GM21717 (cell line): ENCODE measurements around the gene SYNE1.

Experiments
- ATAC-seq: cut with Tn5 transposase; IDR thresholded peaks from one replicate; pipeline ENCODE4 v1.9.1; 2021; ENCODE audit warnings: mild to moderate bottlenecking, moderate library complexity; ENCODE audit not compliant: unreplicated experiment

SYNE1 gene

DNA sequence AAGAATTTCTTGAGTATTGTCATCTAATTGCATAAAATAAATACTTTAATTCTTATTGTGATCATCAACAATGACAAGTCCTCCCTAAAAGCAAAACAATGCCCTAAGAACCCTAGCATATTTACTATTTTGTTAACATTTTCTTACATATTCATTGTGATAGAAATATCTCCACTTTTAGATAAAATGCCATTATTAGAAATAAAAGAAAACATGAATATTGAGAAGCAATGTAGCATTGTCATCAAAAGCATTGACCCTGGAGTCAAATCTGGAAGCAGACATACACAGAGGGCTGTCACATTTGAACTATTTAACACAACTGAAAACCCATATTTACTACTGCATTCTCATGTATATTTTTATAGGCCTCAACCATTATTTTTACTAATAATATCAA, 257.7 kb downstream of the SYNE1 start:
- ATAC-seq, result no peak

DNA sequence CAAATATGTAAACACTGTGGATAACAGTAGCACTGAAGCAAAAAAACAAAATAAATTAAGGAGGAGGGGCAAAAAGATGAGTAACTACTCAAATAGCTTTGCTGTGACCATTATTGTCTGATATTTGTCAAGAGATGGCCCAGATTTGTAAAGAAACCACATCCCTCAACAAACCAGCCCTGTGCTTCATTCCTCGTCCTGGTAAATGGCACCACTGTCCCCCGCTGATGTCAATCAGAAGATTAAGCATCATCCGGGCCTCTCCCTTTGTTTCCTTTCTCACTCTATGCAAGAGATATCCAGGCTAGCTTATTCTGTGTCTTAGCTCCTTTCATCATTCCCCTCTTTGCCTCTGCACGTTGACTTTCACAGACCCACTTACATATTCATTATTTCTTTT, 259.0 kb downstream of the SYNE1 start:
- no peak for ATAC-seq

DNA sequence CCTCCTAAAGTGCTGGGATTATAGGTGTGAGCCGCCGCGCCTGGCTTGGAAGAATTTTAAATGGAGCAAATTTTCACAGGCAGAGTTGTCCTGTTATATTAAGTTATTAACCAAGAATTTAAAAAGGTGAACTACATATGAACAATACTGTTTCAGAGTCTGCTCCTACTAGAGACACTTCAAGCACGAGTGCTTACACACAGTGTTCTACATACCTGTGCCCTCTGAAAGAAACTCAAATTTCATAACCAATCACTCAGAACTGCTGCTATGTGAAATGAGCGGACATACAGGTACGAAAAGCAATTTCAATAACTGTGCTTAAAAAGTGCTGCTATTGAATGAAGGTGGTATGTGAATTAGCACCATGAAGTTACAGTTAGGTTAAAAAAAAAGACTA, 262.0 kb downstream of the SYNE1 start:
- ATAC-seq, result no peak

DNA sequence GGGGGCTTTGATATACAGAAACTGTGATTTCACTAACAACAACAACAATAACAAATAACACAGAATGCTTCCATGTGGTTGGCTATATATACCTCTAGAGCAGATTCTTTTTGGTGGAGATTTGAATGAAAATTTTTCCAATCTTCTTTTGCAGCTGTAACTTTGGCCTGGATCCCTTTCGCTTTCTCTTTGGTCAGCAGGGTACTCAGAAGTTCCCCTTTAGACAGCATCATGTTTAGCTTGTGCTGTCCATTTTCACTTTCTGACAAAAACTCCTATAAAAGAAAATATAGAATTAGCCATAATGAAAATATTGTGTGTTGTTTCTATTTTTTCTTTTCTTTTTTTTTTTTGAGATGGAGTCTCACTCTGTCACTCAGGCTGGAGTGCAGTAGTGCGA, 264.2 kb downstream of the SYNE1 start:
- peak; percentile 58 for ATAC-seq

DNA sequence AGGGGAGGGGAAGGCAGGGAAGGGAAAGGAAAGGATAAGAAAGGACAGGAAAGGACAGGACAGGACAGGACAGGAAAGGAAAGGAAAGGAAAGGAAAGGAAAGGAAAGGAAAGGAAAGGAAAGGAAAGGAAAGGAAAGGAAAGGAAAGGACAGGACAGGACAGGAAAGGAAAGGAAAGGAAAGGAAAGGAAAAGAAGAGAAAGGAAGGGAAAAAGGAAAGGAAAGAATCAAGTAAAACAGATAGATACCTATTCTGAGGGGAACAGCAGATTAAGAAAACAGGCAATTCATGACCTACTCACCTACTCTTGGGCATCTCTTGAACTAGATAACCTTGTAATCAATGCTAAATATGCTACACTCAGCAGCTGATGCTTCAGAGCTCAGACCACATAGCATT, 265.4 kb downstream of the SYNE1 start:
- no peak for ATAC-seq

DNA sequence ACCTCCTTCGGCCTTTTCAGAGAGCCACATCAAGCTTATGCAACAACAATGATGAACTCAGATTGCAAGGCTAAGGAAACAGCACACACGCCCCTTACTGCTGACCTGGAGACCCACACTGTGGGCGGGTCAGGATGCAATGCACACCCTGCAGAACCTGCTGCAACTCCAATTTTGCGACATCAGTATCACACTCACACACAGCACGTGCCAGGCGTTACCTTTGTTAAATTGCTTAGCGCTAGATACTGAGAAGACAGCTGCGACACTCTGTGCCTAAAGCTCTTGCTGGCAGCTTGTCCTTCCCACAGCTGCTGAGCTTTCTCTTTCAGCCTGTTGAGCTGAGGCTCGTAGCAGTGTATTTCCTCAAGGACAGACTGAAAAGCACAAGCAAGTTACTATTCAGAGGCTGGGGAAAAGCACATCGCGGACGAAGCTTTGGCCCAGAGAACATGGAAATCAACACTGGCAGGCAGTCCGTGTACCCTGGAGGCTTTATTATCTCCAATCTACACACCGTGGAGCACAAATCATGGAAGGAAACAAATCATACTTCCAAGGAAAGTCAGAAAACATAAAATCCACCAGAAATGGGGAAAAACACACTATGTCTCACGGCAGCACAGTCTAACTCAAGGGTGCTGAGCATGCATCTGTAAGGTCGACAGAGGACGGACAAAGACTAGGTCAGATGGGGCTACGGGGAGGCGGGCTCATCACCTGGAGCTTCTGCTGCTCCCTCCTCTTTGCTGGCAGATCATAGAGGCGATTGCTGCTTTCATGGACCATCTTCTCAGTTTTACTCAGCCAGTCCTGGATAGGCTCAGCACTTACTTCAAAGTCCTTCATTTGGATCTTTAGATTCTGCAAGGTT, 268.2 kb downstream of the SYNE1 start:
- ATAC-seq, result no peak

DNA sequence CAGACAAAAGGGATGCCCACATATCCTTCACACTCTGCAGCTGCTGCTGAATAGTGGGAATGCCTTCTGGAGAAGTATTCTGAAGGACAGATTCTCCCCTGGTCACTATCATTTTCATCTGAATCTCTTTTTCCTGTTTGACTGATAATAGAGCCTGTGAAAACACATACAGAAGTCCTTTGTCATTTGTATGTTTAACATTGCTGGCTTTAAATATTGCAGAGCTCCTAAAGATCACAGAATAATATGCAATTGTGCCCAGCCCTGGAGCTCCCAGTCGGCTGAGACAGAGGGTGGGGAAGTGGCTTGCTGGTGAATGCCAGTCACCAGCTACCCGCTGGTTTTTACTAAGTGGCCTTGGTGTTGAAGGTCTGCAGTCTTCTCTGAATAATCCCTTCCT, 272.3 kb downstream of the SYNE1 start:
- ATAC-seq, result no peak

DNA sequence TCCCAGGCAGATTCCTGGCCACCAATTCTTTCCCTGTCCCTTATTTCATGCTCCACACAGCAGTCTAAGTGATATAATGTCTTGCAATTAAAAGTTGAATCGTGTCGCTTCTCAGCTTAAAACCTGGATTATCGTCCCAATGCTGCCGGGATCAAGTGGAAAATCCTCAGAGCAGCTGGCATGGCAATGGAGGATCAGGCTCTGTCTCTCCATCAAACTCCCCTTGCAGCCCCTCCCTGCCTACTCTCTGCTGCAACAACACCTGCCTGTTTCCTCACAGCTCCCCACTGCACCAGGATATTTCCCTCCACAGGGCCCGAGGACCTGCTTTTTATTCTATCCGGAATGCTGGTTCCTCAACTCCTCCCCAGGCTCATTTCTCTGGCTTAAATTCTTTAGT, 277.1 kb downstream of the SYNE1 start:
- ATAC-seq, result no peak

DNA sequence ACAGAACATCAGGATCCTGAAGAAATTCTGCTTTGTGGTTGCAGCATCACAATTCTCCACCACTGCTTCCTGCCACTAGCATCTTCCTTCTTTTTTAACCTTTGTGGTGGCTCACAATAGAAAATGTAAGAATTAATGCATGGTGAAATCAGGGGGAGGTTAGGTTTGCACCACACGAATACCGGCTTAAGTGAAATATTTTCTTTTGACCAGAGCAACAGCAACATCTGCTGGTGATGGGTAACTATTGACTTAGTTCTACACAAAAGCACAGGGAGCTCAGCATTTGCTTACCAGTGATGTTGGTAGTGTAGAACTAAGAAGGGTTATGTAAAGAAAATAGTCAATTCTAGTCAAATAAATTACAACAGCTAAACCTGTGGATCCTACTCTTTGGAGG, 280.5 kb downstream of the SYNE1 start:
- peak; percentile 62 for ATAC-seq

DNA sequence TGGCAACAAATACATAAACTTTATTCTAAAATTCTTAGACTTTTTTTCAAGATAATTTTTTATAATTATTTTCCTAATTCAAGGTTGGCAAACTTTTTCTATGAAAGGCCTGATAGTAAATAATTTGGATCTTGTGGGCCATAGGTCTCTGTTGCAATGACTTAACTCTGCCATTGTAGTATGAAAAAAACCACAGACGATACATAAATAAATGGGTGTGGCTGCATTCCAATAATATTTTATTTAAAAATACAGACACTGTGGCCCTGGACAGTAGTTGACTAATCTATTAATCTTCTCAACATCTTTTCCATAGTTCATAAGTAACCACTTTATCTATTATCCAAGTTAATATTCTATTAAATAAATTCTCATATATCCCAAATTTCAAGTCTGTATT, 281.1 kb downstream of the SYNE1 start:
- ATAC-seq, result no peak

DNA sequence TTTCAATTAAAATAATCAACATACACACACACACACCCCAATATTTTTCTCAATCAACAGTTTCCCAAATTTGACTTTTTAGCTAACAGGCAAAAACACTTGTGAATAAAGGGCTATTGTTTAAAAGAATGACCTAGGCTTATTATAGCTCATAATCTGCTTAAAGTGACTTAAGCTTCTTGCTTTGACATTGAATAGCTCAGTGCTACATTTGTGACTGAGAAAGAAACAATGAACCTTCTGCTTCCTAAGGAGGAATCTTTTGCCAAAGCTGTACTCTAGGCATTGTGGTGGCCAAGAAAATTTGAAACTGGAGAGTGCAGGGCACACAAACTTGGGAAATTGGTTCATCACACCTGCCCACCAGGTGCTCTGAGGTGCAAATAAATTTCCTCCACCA, 282.0 kb downstream of the SYNE1 start:
- no peak for ATAC-seq

DNA sequence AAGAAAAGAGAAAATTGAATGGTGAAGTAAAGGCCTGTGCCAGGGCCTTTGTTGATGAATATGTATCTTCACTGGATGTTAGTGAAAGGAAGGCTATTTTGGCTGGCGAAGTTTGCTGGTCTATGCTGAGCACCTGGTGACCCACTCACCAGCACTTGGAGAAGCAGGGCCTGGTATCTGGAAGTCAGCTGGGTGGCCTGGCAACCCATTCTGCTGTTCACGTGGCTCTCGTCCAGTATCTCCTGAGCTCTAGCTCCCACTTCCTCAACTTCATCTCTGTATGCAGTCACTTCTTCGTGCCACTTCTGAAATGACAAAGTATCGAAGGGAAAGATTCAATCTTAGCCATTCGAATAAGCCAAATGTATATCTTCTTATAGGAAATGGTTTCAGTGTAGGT, 283.7 kb downstream of the SYNE1 start:
- ATAC-seq, result no peak

DNA sequence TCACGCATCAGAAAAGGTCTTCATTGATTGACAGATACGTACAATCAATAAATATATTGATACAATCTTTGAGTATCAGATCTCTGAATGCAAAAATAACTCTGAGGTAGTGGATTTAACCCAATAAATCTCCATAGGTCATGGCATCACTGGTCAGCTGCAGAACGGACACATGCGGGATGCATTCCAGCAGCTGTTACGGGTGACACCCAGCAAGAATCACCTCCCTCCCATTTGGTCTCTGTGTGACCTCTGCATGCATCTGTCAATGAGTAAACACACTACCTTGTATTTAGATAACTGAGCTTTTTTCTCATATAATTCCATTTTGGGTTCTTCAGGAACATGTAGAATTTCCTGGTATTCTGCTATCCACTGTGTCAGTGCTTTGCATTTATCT, 285.4 kb downstream of the SYNE1 start:
- no peak for ATAC-seq

DNA sequence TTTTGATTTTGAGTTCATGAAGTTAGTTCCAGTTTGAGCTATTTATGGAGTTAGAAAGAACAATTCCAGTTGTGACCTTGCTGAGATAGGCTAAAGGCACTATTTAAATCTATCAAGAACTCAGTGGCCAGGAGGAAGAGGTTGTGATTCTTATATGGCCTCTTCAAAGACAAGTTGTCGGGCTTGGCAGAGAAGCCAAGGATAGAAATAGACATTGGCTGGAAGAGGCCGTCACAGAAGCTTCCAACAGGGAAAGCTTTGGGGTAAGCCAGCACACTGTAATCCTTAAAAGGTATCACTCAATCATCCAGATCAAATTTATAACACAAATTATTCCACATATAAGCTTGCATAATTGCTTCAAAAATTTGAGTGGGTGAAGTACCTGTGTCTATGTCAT, 286.1 kb downstream of the SYNE1 start:
- ATAC-seq, result no peak

DNA sequence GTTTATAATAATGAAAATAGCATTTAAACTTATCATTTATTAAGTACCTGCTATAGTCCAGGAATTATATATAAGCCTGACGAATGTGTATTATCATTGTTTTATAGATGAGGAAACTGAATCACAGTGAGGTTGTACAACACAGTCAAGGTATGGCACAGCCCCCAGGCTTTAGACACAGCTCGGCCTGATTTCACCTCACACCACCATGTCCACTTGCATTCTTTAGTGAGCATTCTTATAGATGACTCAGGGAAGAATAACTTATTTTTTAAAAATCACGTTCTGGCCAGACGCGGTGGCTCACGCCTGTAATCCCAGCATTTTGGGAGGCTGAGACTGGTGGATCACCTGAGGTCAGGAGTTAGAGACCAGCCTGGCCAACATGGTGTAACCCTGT, 289.0 kb downstream of the SYNE1 start:
- ATAC-seq, result no peak

DNA sequence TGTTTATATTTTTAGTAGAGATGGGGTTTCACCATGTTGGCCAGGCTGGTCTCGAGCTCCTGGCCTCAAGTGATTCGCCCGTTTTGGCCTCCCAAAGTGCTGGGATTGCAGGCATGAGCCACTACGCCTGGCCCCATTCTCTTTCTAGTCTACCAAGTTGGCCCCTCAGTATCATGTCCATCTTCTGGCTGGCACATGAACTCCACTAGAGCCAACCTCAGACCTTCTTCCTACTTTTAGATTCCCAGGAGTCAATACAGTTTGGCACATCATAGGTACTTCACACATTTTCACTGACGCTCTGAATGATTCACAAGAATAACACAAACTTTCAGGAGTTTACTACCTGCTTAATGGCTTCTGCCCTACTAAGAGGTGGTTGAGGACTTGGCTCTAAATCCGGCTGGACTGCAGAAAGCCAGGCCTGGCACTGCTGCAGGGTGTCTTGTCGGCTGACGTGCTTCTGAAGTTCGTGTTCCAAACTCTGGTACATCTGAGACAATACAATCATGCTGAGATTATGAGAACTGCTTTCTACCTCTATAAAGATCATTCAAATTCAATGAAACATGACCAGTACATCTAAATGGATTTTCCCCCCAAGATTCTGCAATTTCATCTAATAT, 293.3 kb downstream of the SYNE1 start:
- no peak for ATAC-seq

DNA sequence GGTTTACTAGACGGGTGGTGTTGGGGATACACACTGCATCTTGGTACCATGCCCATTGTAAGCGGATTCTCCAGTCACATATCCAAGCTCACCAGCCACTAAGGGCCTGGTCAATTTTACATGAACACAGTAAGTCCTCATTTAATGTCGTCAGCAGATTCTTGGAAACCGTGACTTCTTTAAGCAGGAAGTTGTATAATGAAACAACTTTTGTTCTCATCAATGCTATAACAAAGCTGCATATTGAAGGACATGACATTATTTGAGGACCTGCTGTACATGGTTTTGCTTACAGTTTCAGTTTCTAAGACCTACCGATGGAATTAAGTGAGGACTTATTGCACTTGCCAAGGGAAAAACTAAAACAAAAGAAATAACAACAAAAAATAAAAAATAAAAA, 295.6 kb downstream of the SYNE1 start:
- no peak for ATAC-seq

DNA sequence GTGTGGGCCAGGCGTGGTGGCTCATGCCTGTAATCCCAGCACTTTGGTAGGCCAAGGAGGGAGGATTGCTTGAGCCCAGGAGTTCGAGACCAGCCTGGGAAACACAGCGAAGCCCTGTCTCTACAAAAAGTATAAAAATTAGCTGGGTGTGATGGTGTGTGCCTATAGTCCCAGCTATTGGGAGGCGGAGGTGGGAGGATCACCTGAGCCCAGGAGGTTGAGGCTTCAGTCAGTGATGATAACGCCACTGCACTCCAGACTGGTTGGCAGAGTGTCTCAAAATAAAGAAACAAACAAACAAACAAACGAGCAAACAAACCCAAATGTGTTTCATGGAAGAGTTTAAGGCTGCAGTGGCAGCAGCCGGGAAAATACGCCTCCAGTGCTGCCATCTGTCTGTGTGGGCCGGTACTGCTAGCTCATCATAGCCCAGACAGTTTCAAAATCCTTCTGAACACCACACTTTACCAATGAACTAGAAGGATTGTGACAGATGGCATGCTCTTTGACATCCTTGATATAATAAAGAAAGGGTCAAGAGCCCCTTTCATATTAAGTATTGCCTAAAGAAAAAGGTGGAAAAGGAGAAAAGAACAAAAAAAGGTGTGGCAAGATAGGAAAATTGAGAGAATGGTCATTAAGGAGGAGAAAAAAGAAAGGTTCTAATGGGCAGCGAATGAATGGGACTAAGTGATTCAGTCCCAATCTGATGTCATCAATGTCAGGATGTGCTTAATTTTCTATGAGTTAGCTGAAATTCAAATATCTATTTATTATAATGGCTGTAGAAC, 298.6 kb downstream of the SYNE1 start:
- peak; percentile 85 for ATAC-seq

DNA sequence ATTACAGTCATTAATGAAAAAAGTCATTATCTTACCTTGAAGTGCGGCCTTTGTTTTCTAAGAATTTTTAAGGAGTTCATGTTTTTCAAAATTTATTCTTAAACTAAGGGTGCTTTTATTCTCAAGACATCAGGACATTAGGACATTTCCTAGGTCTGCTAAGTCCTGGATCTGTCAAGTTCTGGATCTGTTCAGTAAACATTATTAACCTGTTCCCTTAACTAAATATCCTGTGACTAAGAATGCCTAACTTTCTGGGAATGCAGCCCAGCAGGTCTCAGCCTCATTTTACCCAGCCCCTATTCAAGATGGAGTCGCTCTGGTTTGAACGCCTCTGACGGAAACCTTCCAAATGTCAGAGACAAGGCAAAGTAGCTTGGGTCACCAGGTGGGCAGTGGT, 302.6 kb downstream of the SYNE1 start:
- ATAC-seq, result no peak

DNA sequence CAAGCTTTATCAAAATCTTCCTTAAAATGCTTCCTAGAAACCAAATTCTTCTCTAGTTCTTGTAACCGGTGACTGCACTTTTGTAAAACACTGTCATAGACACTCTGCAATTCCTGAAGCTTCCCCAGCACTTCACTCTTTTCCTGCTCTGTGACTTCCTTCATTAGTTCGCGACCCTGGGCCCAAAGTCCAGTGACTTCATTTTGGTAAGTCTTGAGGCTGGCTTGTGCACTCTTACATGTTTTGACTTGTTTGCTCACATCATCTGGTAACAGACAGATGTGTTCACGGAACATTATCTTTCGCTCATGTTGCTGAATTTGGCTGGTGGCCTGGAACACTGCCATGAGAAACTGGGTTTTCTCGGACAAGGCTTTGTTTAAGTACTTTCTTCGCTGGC, 306.2 kb downstream of the SYNE1 start:
- no peak for ATAC-seq

DNA sequence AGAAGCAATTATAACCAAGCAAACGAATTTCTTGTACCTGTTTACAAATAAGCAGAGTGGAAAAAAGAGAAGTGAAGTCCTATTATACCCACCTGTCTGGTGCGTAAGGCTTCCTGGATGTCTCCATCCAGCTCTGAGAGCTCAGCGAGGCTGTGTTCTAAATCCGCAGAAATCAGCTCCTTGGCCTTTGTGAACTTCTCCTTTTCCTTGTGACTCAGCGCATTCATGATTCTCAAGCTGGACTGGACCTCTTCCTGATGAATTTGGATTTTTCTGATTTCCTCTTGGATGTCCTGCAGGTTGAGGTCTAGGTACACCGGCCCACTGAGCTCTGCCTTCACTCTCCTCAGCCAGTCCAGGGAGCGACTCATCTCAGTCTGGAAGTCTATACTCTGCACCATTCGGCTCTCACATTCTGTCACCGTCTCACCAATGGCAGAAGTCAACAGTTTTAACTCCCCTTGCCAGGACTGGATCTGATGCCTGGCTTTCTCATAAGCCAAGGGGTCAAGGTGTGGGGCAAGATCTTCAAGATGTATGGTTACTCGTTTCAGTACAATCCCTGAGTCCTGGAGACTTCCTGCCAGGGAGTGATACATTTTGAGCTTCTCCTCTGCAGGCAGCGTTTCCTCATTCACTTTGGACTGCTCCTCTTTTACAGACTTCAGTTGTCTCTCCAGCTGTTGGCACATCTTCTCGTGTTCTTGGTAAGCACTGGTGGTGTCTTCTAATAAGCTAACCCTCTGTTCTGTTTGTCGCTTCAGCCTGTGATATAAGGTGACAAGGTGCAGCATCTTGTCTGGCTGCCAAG, 307.3 kb downstream of the SYNE1 start:
- ATAC-seq, result no peak
